Large intestine (tissue), 3 donors: ENCODE data around the gene SYT17. TPM values are rescaled to one million over a fixed set of nuclear protein-coding genes. Genes with fewer than 3 reads are reported as not detected.

ENCODE experiments used
- DNase-seq, 2 donors: peaks; one replicate each; pipeline versions ENCODE4 v3.0.0 to v3.0.0-alpha.2; 2013
- H3K27ac ChIP-seq: one replicate; pipeline ENCODE4 v1.5.1; 2013; ENCODE audit warnings: low read length
- H3K27me3 ChIP-seq: 2 replicates; pipeline ENCODE4 v1.6.1; 2013; ENCODE audit warnings: low read length; ENCODE audit not compliant: control insufficient read depth, insufficient read depth
- H3K36me3 ChIP-seq: 2 replicates; pipeline ENCODE4 v1.6.1; 2013; ENCODE audit warnings: low read length; ENCODE audit not compliant: control insufficient read depth, insufficient read depth
- H3K4me1 ChIP-seq: one replicate; pipeline ENCODE4 v1.6.1; 2013; ENCODE audit warnings: low read length; ENCODE audit not compliant: control insufficient read depth, insufficient read depth
- H3K4me3 ChIP-seq: one replicate; pipeline ENCODE4 v1.5.1; 2013; ENCODE audit warnings: low read length
- H3K9me3 ChIP-seq: one replicate; pipeline ENCODE4 v1.6.1; 2013; ENCODE audit warnings: mild to moderate bottlenecking, low read depth, low read length, moderate library complexity; ENCODE audit not compliant: control insufficient read depth
- WGBS: methylation state at CpG from one replicate; pipeline ENCODE4 v1.1.5; 2013; ENCODE audit warnings: low lambda C conversion rate; ENCODE audit not compliant: insufficient coverage; 5-methylcytosine and 5-hydroxymethylcytosine counted together
- polyA plus RNA-seq: library from polyadenylated mRNA; unstranded; fragments of 120-200 nt; gene quantifications from one replicate; pipeline ENCODE4 v1.2.1, GENCODE V29; 2013

SYT17 gene
- polyA plus RNA-seq, 1 donor: 8.2 TPM

DNA sequence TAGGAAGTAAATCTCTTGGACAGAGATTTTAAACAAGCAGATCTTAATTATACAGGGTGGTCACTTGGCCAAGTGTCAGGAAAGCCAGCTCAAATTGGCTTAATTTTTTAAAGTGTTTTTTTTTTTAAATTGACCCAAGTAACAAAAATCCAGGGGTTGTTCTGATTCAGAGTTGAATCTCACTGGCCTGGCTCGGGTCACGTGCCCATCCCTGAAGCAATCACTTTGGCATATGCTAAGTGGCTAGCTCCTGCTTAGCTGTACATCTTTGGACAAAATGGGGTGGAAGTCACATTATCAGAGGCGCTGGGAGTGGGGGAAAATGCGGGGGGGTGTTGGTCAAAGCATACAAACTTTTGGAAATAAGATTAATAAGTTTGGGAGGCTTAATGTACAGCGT is 141.1 kb downstream of the SYT17 start:
- DNase-seq: no peak
- WGBS: 100% methylated on average over 2 of the region's 5 CpGs
- H3K4me1 ChIP-seq: no peaks in the 10 kb centered on the region
- H3K36me3 ChIP-seq: no peaks in the 10 kb centered on the region
- H3K4me3 ChIP-seq: no peak overlapping the region
- H3K9me3 ChIP-seq: no peaks in the 10 kb centered on the region
- H3K27me3 ChIP-seq: no peaks in the 10 kb centered on the region
- no peak overlapping the region for H3K27ac ChIP-seq

- no peak overlapping the region for H3K27ac ChIP-seq
- no CpG with 5 or more reads among the region's 2 CpGs for WGBS
- no peaks in the 10 kb centered on the region for H3K4me1 ChIP-seq
- no peaks in the 10 kb centered on the region for H3K36me3 ChIP-seq
- H3K9me3 ChIP-seq: no peaks in the 10 kb centered on the region
- H3K27me3 ChIP-seq: no peaks in the 10 kb centered on the region
- DNase-seq: no peak
- no peak overlapping the region for H3K4me3 ChIP-seq
Measured at GRCh38 chr16:19314718-19315425, 146.8 kb downstream of the SYT17 start.

DNA sequence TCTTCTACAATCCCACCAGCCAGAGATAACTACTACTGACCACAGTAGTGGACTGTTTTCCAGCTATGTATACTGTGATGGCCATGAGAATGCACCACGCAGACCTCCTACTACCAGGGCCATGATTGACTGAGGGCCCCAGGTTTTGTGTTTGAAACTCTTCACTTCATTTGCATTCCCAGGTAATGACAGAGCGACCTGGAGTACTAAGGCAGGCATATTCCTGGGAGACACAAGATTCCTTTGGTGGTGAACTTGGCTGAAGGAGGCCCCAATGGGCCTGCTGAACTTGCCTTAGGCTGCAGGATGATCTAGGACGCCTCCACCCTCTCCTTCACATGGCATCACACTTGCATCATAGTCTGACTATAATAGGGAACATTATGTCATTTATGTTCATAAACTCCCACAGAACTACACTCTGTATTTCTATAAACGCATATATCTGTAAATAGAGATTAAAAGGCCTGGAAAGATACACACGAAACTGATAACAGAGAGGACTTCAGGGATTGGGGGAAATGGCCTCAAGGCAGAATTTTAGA is 147.9 kb downstream of the SYT17 start:
- no peak for DNase-seq
- no peak overlapping the region for H3K27ac ChIP-seq
- H3K9me3 ChIP-seq: no peaks in the 10 kb centered on the region
- H3K4me1 ChIP-seq: no peaks in the 10 kb centered on the region
- H3K4me3 ChIP-seq: no peak overlapping the region
- H3K27me3 ChIP-seq: no peaks in the 10 kb centered on the region
- no peaks in the 10 kb centered on the region for H3K36me3 ChIP-seq
- 73% methylated on average over 2 of the region's 5 CpGs for WGBS

GRCh38 chr16:19316846-19317245 is 148.8 kb downstream of the SYT17 start:
- Histone ChIP-seq H3K9me3 (no peaks in the 10 kb centered on the region), H3K36me3 (no peaks in the 10 kb centered on the region), H3K27ac (no peak overlapping the region), H3K27me3 (no peaks in the 10 kb centered on the region), H3K4me3 (no peak overlapping the region), H3K4me1 (no peaks in the 10 kb centered on the region)
- 80% methylated on average over 1 of the region's 7 CpGs for WGBS
- DNase-seq: no peak

Other genes starting within 250 kb of the SYT17 start
- gene SMG1, start 241.8 kb upstream of the SYT17 start, polyA plus RNA-seq: 41.5 TPM
- gene TMC7, start 184.3 kb upstream of the SYT17 start, polyA plus RNA-seq: 7.7 TPM
- gene COQ7, start 100.6 kb upstream of the SYT17 start, polyA plus RNA-seq: 23.8 TPM
- gene ITPRIPL2, start 54.3 kb upstream of the SYT17 start, polyA plus RNA-seq: 8.6 TPM
- not detected for gene CLEC19A, start 117.5 kb downstream of the SYT17 start, polyA plus RNA-seq
- gene TMC5, start 249.6 kb downstream of the SYT17 start, polyA plus RNA-seq: 17.3 TPM